ENCODE measurements around the gene ATP9B.

DNA sequence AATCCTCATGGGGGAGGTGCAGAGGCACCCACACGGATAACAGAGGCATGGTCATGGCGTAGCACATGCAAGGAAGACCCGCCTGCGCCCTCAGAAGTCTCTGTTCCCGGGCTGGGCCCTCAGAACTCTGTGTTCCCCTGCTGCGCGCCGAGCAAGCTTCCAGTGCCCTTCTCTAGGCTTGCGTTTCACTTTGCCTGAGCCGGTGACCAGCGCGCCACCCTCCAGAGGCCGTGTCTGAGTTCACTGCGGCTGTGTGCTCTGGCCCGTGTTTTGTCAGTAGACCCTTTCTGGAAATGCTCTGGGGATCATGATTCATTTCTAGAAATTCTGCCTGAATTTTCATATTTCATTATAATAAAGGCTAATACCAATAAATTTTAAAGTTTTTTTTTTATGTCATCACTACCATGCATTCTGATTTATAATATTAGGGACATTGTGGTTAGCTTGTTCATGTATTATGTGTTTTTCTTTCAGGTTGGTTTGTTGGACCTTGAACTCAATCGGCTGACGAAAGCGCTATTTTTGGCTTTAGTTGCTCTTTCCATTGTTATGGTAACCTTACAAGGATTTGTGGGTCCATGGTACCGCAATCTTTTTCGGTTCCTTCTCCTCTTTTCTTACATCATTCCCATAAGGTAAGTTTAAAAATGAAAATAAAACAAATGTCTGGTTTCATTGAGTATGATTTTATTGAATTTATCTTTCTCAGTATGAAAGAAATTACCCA, 183.9 kb downstream of the ATP9B start:
- no peak for TF ChIP-seq CTCF (IDR thresholded peaks at IDR 0.05 in 2 of 3, conservative IDR thresholded peaks at IDR 0.05 in 1 of 3; ENCODE audit: borderline replicate concordance in 1 of 3, insufficient read depth in 1 of 3, low read depth in 2 of 3, low read length in 2 of 3)
- TF ChIP-seq EZH2phosphoT487 (IDR thresholded peaks at IDR 0.05; ENCODE audit: borderline replicate concordance), result no peak
- no peak for TF ChIP-seq POLR2A (IDR thresholded peaks at IDR 0.05; ENCODE audit: borderline replicate concordance, extremely low read depth, insufficient read depth, insufficient read length)
- no peak for TF ChIP-seq MAX (IDR thresholded peaks at IDR 0.05)
- no peak for TF ChIP-seq JUND (IDR thresholded peaks at IDR 0.05)
- TF ChIP-seq SIN3A (IDR thresholded peaks at IDR 0.05; ENCODE audit: low read depth), result no peak
- TF ChIP-seq FOSL1 (IDR thresholded peaks at IDR 0.05; ENCODE audit: low read depth), result no peak
- no peak for TF ChIP-seq POLR2AphosphoS5 (IDR thresholded peaks at IDR 0.05; ENCODE audit: low read depth, low read length)
- no peak for TF ChIP-seq ZNF274 (IDR thresholded peaks at IDR 0.05; ENCODE audit: low read depth, low read length)
- no peak for TF ChIP-seq EZH2 (IDR thresholded peaks at IDR 0.05)
- TF ChIP-seq, protein P1, sequence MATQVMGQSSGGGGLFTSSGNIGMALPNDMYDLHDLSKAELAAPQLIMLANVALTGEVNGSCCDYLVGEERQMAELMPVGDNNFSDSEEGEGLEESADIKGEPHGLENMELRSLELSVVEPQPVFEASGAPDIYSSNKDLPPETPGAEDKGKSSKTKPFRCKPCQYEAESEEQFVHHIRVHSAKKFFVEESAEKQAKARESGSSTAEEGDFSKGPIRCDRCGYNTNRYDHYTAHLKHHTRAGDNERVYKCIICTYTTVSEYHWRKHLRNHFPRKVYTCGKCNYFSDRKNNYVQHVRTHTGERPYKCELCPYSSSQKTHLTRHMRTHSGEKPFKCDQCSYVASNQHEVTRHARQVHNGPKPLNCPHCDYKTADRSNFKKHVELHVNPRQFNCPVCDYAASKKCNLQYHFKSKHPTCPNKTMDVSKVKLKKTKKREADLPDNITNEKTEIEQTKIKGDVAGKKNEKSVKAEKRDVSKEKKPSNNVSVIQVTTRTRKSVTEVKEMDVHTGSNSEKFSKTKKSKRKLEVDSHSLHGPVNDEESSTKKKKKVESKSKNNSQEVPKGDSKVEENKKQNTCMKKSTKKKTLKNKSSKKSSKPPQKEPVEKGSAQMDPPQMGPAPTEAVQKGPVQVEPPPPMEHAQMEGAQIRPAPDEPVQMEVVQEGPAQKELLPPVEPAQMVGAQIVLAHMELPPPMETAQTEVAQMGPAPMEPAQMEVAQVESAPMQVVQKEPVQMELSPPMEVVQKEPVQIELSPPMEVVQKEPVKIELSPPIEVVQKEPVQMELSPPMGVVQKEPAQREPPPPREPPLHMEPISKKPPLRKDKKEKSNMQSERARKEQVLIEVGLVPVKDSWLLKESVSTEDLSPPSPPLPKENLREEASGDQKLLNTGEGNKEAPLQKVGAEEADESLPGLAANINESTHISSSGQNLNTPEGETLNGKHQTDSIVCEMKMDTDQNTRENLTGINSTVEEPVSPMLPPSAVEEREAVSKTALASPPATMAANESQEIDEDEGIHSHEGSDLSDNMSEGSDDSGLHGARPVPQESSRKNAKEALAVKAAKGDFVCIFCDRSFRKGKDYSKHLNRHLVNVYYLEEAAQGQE (IDR thresholded peaks at IDR 0.05; ENCODE audit: low read depth), result no peak
- TF ChIP-seq ZFX (IDR thresholded peaks at IDR 0.05), result no peak
- no peak for TF ChIP-seq SRF (IDR thresholded peaks at IDR 0.05; ENCODE audit: low read depth)

Data from HCT116 (cell line).